Germinal center (tissue), 1 donor: ENCODE results near the gene LRRC14B.
"Not testable (repeated sequence)": the region's sequence is repeated elsewhere in the genome, so short reads cannot be mapped to it uniquely, and the experiment has no call there.

Experiments used
- DNase-seq: peaks from one replicate; pipeline ENCODE4 v3.0.0; 2012; ENCODE audit warnings: mixed read lengths, low spot score

The LRRC14B gene

GRCh38 chr5:192970-193831 is 1.9 kb downstream of the LRRC14B start:
- DNase-seq, result no peak

- no peak for DNase-seq
Measured at GRCh38 chr5:194102-194501, 2.8 kb downstream of the LRRC14B start.

GRCh38 chr5:194603-195209 is 3.4 kb downstream of the LRRC14B start:
- DNase-seq, result no peak

- DNase-seq, result no peak
Measured at GRCh38 chr5:195401-196160, 4.3 kb downstream of the LRRC14B start.

GRCh38 chr5:196350-196749 is 5.1 kb downstream of the LRRC14B start:
- DNase-seq, result no peak

- not testable (repeated sequence) for DNase-seq
Measured at GRCh38 chr5:197031-197430, 5.7 kb downstream of the LRRC14B start.

- DNase-seq, result no peak
Measured at GRCh38 chr5:197892-198489, 6.7 kb downstream of the LRRC14B start.

GRCh38 chr5:198516-199196 is 7.4 kb downstream of the LRRC14B start:
- no peak for DNase-seq

GRCh38 chr5:199197-199949 is 8.1 kb downstream of the LRRC14B start:
- no peak for DNase-seq

- DNase-seq, result no peak
Measured at GRCh38 chr5:199950-200645, 8.8 kb downstream of the LRRC14B start.

GRCh38 chr5:200985-201384 is 9.7 kb downstream of the LRRC14B start:
- DNase-seq, result no peak

GRCh38 chr5:201672-202071 is 10.4 kb downstream of the LRRC14B start:
- DNase-seq, result no peak

GRCh38 chr5:203246-203930 is 12.1 kb downstream of the LRRC14B start:
- no peak for DNase-seq

- DNase-seq, result no peak
Measured at GRCh38 chr5:204001-204400, 12.7 kb downstream of the LRRC14B start.

- DNase-seq, result no peak
Measured at GRCh38 chr5:204462-204861, 13.2 kb downstream of the LRRC14B start.

GRCh38 chr5:204966-205670 is 13.8 kb downstream of the LRRC14B start:
- DNase-seq, result no peak

GRCh38 chr5:206406-206805 is 15.1 kb downstream of the LRRC14B start:
- no peak for DNase-seq

GRCh38 chr5:206927-207536 is 15.7 kb downstream of the LRRC14B start:
- DNase-seq, result peak; percentile 1

- peak; percentile 0 for DNase-seq
Measured at GRCh38 chr5:207599-207998, 16.3 kb downstream of the LRRC14B start.
